HepG2 (cell line): ENCODE results near the gene CD300LF. TPM values are rescaled to one million over a fixed set of nuclear protein-coding genes. Genes with fewer than 3 reads are reported as not detected.

ENCODE experiments used
- AGO2 ChIP-seq: fragments of 200-400 bp; formaldehyde crosslinking; optimal IDR thresholded peaks from 2 replicates; pipeline ENCODE3; 2017; ENCODE audit warnings: mild to moderate bottlenecking, low read depth, low read length, moderate library complexity
- BORCS8-MEF2B ChIP-seq: sonication (generic); formaldehyde crosslinking; IDR thresholded peaks from 2 replicates; pipeline ENCODE4 v1.8.0; 2022; ENCODE audit warnings: mild to moderate bottlenecking, missing genetic modification reagents
- EHMT2 ChIP-seq: fragments of 200-600 bp; sonication (generic); IDR thresholded peaks from 2 replicates; pipeline ENCODE4 v1.7.0; 2017; ENCODE audit warnings: antibody characterized with exemption, low read depth, low read length, borderline replicate concordance
- ESRRA ChIP-seq: sonication (generic); formaldehyde crosslinking; IDR thresholded peaks from 2 replicates; pipeline ENCODE4 v1.5.1; 2020; ENCODE audit warnings: mild to moderate bottlenecking, low read depth, missing genetic modification reagents
- FOXC1 ChIP-seq: sonication (generic); formaldehyde crosslinking; IDR thresholded peaks from 2 replicates; pipeline ENCODE4 v1.8.0; 2022; ENCODE audit warnings: mild to moderate bottlenecking, missing genetic modification reagents, borderline replicate concordance
- HDAC2 ChIP-seq: sonication (generic); formaldehyde crosslinking; IDR thresholded peaks from 2 replicates; pipeline ENCODE4 v1.4.0; 2020; ENCODE audit warnings: missing genetic modification reagents
- HMG20B ChIP-seq: conservative IDR thresholded peaks from 2 replicates; pipeline ENCODE4 v1.6.1; 2016; ENCODE audit warnings: missing genetic modification reagents, missing compliant biosample characterization
- HNRNPK ChIP-seq: fragments of 200-400 bp; formaldehyde crosslinking; IDR thresholded peaks from 2 replicates; pipeline ENCODE4 v1.6.1; 2018; ENCODE audit warnings: low read length, low read depth, moderate library complexity, mild to moderate bottlenecking; ENCODE audit not compliant: poor library complexity, severe bottlenecking
- JUND ChIP-seq: sonication (generic); formaldehyde crosslinking; IDR thresholded peaks from 2 replicates; pipeline ENCODE4 v1.8.0; 2022; ENCODE audit warnings: mild to moderate bottlenecking, missing genetic modification reagents
- MAF1 ChIP-seq: sonication (generic); formaldehyde crosslinking; IDR thresholded peaks from 2 replicates; pipeline ENCODE4 v1.5.0; 2020; ENCODE audit warnings: missing genetic modification reagents, borderline replicate concordance
- NCOA2 ChIP-seq: sonication (generic); formaldehyde crosslinking; IDR thresholded peaks from 2 replicates; pipeline ENCODE4 v1.8.0; 2022; ENCODE audit warnings: inconsistent platforms
- RBM22 ChIP-seq: fragments of 200-400 bp; formaldehyde crosslinking; optimal IDR thresholded peaks from 2 replicates; pipeline ENCODE3; 2017; ENCODE audit warnings: mild to moderate bottlenecking, low read length, moderate library complexity
- RFXAP ChIP-seq: sonication (generic); formaldehyde crosslinking; IDR thresholded peaks from 2 replicates; pipeline ENCODE4 v1.4.0; 2020; ENCODE audit warnings: missing genetic modification reagents, borderline replicate concordance
- SOX5 ChIP-seq: IDR thresholded peaks from 2 replicates; pipeline ENCODE4 v1.6.1; 2016; ENCODE audit warnings: borderline replicate concordance
- TRIM24 ChIP-seq: sonication (generic); formaldehyde crosslinking; IDR thresholded peaks from 2 replicates; pipeline ENCODE4 v1.8.0; 2022; ENCODE audit warnings: mild to moderate bottlenecking, missing genetic modification reagents
- ZBTB7B ChIP-seq: sonication (generic); formaldehyde crosslinking; IDR thresholded peaks from 2 replicates; pipeline ENCODE4 v1.4.0; 2020; ENCODE audit warnings: missing genetic modification reagents
- ZFP1 ChIP-seq: IDR thresholded peaks from 2 replicates; pipeline ENCODE4 v1.6.1; 2016
- ZNF672 ChIP-seq: sonication (generic); formaldehyde crosslinking; IDR thresholded peaks from 2 replicates; pipeline ENCODE4 v1.8.1; 2022; ENCODE audit warnings: missing genetic modification reagents
- polyA plus RNA-seq, 8 experiments: library from polyadenylated mRNA; depleted of rRNA in 3 of 8; stranded (reverse) in 7 of 8; unstranded in 1 of 8; fragments of >200 nt; fragmentation: Illumina TruSeq in 4 of 8; extraction: Trizol in 4 of 8; gene quantifications; 2 replicates each; pipeline versions ENCODE4 v1.2.1 to v1.2.3, GENCODE V29; 2011 to 2016; ENCODE audit warnings: low read depth in 4 of 8, missing spikeins in 1 of 8, mixed read lengths in 1 of 8; ENCODE audit not compliant: insufficient read depth in 1 of 8
- total RNA-seq, 5 experiments: library from RNA; depleted of rRNA; stranded (reverse); fragments of >200 nt; fragmentation: Illumina TruSeq; extraction: Trizol; gene quantifications; 2 replicates each; pipeline ENCODE4 v1.2.3, GENCODE V29; 2016; ENCODE audit warnings: low read depth in 1 of 5
- TF ChIP-seq, protein P1 (sequence below): IDR thresholded peaks from 2 replicates; pipeline ENCODE4 v1.6.1; 2016; ENCODE audit warnings: low read depth
- TF ChIP-seq, protein P2 (sequence below): sonication (generic); formaldehyde crosslinking; IDR thresholded peaks from 2 replicates; pipeline ENCODE4 v1.4.0; 2020; ENCODE audit warnings: mild to moderate bottlenecking, low read depth, missing genetic modification reagents
- TF ChIP-seq, protein P3 (sequence below): sonication (generic); formaldehyde crosslinking; conservative IDR thresholded peaks from 2 replicates; pipeline ENCODE4 v1.8.1; 2023; ENCODE audit warnings: missing genetic modification reagents
- TF ChIP-seq, protein P4 (sequence below): sonication (generic); formaldehyde crosslinking; IDR thresholded peaks from 2 replicates; pipeline ENCODE4 v1.4.0; 2020; ENCODE audit warnings: missing genetic modification reagents
- TF ChIP-seq, protein P5 (sequence below): sonication (generic); formaldehyde crosslinking; IDR thresholded peaks from 2 replicates; pipeline ENCODE4 v1.4.0; 2020; ENCODE audit warnings: mild to moderate bottlenecking, missing genetic modification reagents

Gene CD300LF
- total and polyA plus RNA-seq, 2 of the 13 experiments (the other 11 are each of a cell fraction or from before 2014, with no cell fraction given) = not detected

DNA sequence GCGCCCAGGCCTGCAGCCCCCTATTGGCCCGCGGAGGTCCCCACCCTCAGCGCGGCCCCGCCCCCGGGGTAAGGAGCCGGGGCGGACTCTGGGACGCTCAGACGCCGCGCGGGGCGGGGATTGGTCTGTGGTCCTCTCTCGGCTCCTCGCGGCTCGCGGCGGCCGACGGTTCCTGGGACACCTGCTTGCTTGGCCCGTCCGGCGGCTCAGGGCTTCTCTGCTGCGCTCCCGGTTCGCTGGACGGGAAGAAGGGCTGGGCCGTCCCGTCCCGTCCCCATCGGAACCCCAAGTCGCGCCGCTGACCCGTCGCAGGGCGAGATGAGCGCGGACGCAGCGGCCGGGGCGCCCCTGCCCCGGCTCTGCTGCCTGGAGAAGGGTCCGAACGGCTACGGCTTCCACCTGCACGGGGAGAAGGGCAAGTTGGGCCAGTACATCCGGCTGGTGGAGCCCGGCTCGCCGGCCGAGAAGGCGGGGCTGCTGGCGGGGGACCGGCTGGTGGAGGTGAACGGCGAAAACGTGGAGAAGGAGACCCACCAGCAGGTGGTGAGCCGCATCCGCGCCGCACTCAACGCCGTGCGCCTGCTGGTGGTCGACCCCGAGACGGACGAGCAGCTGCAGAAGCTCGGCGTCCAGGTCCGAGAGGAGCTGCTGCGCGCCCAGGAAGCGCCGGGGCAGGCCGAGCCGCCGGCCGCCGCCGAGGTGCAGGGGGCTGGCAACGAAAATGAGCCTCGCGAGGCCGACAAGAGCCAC is 36.0 kb upstream of the CD300LF start, which contains the start of gene NHERF1 (continued):
- peak; percentile 42 for TF ChIP-seq RBM22
- peak; percentile 85; the same call in 1 of the 2 replicates for TF ChIP-seq BORCS8-MEF2B
- peak; percentile 62; the same call in 1 of the 2 replicates for TF ChIP-seq ZBTB7B (CRISPR knock-in tag)
- TF ChIP-seq ESRRA = peak; percentile 55; the same call in 1 of the 2 replicates
- 0 out of 2 replicates have a peak, but pooled peaks have one; percentile 50 for TF ChIP-seq JUND (CRISPR knock-in tag)
- no peak for TF ChIP-seq HNRNPK
- no peak; the same call in 1 of the 2 replicates for TF ChIP-seq SOX5 (CRISPR knock-in tag)
- TF ChIP-seq AGO2 = peak; percentile 90
- TF ChIP-seq, protein P1, sequence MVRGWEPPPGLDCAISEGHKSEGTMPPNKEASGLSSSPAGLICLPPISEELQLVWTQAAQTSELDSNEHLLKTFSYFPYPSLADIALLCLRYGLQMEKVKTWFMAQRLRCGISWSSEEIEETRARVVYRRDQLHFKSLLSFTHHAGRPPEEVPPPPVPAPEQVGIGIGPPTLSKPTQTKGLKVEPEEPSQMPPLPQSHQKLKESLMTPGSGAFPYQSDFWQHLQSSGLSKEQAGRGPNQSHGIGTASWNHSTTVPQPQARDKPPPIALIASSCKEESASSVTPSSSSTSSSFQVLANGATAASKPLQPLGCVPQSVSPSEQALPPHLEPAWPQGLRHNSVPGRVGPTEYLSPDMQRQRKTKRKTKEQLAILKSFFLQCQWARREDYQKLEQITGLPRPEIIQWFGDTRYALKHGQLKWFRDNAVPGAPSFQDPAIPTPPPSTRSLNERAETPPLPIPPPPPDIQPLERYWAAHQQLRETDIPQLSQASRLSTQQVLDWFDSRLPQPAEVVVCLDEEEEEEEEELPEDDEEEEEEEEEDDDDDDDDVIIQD (CRISPR knock-in tag) = no peak
- TF ChIP-seq ZNF672 = 0 out of 2 replicates have a peak, but pooled peaks have one; percentile 62
- no peak for TF ChIP-seq EHMT2
- TF ChIP-seq ZFP1 = peak; percentile 73; the same call in 1 of the 2 replicates
- TF ChIP-seq TRIM24 (CRISPR knock-in tag) = no peak
- TF ChIP-seq RFXAP (CRISPR knock-in tag) = peak; percentile 85; the same call in 1 of the 2 replicates
- no peak; the same call in 1 of the 2 replicates for TF ChIP-seq HMG20B (CRISPR knock-in tag)
- TF ChIP-seq, protein P2, sequence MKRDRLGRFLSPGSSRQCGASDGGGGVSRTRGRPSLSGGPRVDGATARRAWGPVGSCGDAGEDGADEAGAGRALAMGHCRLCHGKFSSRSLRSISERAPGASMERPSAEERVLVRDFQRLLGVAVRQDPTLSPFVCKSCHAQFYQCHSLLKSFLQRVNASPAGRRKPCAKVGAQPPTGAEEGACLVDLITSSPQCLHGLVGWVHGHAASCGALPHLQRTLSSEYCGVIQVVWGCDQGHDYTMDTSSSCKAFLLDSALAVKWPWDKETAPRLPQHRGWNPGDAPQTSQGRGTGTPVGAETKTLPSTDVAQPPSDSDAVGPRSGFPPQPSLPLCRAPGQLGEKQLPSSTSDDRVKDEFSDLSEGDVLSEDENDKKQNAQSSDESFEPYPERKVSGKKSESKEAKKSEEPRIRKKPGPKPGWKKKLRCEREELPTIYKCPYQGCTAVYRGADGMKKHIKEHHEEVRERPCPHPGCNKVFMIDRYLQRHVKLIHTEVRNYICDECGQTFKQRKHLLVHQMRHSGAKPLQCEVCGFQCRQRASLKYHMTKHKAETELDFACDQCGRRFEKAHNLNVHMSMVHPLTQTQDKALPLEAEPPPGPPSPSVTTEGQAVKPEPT (CRISPR knock-in tag) = no peak; the same call in 1 of the 2 replicates
- peak; percentile 97 for TF ChIP-seq FOXC1 (CRISPR knock-in tag)
- TF ChIP-seq MAF1 (CRISPR knock-in tag) = peak; percentile 87; the same call in 1 of the 2 replicates
- TF ChIP-seq, protein P3, sequence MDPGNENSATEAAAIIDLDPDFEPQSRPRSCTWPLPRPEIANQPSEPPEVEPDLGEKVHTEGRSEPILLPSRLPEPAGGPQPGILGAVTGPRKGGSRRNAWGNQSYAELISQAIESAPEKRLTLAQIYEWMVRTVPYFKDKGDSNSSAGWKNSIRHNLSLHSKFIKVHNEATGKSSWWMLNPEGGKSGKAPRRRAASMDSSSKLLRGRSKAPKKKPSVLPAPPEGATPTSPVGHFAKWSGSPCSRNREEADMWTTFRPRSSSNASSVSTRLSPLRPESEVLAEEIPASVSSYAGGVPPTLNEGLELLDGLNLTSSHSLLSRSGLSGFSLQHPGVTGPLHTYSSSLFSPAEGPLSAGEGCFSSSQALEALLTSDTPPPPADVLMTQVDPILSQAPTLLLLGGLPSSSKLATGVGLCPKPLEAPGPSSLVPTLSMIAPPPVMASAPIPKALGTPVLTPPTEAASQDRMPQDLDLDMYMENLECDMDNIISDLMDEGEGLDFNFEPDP = no peak; the same call in 1 of the 2 replicates
- TF ChIP-seq, protein P4, sequence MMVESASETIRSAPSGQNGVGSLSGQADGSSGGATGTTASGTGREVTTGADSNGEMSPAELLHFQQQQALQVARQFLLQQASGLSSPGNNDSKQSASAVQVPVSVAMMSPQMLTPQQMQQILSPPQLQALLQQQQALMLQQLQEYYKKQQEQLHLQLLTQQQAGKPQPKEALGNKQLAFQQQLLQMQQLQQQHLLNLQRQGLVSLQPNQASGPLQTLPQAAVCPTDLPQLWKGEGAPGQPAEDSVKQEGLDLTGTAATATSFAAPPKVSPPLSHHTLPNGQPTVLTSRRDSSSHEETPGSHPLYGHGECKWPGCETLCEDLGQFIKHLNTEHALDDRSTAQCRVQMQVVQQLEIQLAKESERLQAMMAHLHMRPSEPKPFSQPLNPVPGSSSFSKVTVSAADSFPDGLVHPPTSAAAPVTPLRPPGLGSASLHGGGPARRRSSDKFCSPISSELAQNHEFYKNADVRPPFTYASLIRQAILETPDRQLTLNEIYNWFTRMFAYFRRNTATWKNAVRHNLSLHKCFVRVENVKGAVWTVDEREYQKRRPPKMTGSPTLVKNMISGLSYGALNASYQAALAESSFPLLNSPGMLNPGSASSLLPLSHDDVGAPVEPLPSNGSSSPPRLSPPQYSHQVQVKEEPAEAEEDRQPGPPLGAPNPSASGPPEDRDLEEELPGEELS (CRISPR knock-in tag) = peak; percentile 47
- no peak for TF ChIP-seq NCOA2
- TF ChIP-seq, protein P5, sequence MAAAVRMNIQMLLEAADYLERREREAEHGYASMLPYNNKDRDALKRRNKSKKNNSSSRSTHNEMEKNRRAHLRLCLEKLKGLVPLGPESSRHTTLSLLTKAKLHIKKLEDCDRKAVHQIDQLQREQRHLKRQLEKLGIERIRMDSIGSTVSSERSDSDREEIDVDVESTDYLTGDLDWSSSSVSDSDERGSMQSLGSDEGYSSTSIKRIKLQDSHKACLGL (CRISPR knock-in tag) = peak; percentile 97
- peak; percentile 74 for TF ChIP-seq HDAC2
